Measurements from ENCODE around the gene SYT14. TPM values are rescaled to one million over a fixed set of nuclear protein-coding genes. Genes with fewer than 3 reads are reported as not detected.
"Not testable (repeated sequence)": the region's sequence is repeated elsewhere in the genome, so short reads cannot be mapped to it uniquely, and the experiment has no call there.

The SYT14 gene
- polyA plus RNA-seq, 4 donors: 0.24 to 0.49 (median 0.35) TPM

- DNase-seq (ENCODE audit: low read depth in 4 of 4, low spot score in 3 of 4): no peak
These were observed 6.9 kb upstream of the SYT14 start for GRCh38 chr1:209931141-209931540.

- no peak for DNase-seq (ENCODE audit: low read depth in 4 of 4, low spot score in 3 of 4)
These were observed 1.9 kb upstream of the SYT14 start for GRCh38 chr1:209936125-209936524.

- no peak for DNase-seq (ENCODE audit: low read depth in 4 of 4, low spot score in 3 of 4)
These were observed 7.4 kb downstream of the SYT14 start for GRCh38 chr1:209945377-209945776.

GRCh38 chr1:209948155-209948554, 10.1 kb downstream of the SYT14 start:
- no peak for DNase-seq (ENCODE audit: low read depth in 4 of 4, low spot score in 3 of 4)

GRCh38 chr1:209956116-209956515, 18.1 kb downstream of the SYT14 start:
- DNase-seq (ENCODE audit: low read depth in 4 of 4, low spot score in 3 of 4): no peak

GRCh38 chr1:209959623-209960022, 21.6 kb downstream of the SYT14 start:
- DNase-seq (ENCODE audit: low read depth in 4 of 4, low spot score in 3 of 4): no peak

GRCh38 chr1:209960926-209961325, 22.9 kb downstream of the SYT14 start:
- no peak for DNase-seq (ENCODE audit: low read depth in 4 of 4, low spot score in 3 of 4)

GRCh38 chr1:209962388-209962787, 24.4 kb downstream of the SYT14 start:
- no peak for DNase-seq (ENCODE audit: low read depth in 4 of 4, low spot score in 3 of 4)

- DNase-seq (ENCODE audit: low read depth in 4 of 4, low spot score in 3 of 4): no peak
These were observed 24.8 kb downstream of the SYT14 start for GRCh38 chr1:209962856-209963255.

GRCh38 chr1:209965996-209966395, 28.0 kb downstream of the SYT14 start:
- DNase-seq (ENCODE audit: low read depth in 4 of 4, low spot score in 3 of 4): no peak

GRCh38 chr1:209978721-209979120, 40.7 kb downstream of the SYT14 start:
- DNase-seq (ENCODE audit: low read depth in 4 of 4, low spot score in 3 of 4): not testable (repeated sequence)

GRCh38 chr1:209983953-209984352, 45.9 kb downstream of the SYT14 start:
- no peak for DNase-seq (ENCODE audit: low read depth in 4 of 4, low spot score in 3 of 4)

- DNase-seq (ENCODE audit: low read depth in 4 of 4, low spot score in 3 of 4): no peak
These were observed 47.0 kb downstream of the SYT14 start for GRCh38 chr1:209985002-209985401.

GRCh38 chr1:209988706-209989105, 50.7 kb downstream of the SYT14 start:
- no peak for DNase-seq (ENCODE audit: low read depth in 4 of 4, low spot score in 3 of 4)

GRCh38 chr1:209989525-209989924, 51.5 kb downstream of the SYT14 start:
- no peak for DNase-seq (ENCODE audit: low read depth in 4 of 4, low spot score in 3 of 4)

- no peak for DNase-seq (ENCODE audit: low read depth in 4 of 4, low spot score in 3 of 4)
These were observed 55.2 kb downstream of the SYT14 start for GRCh38 chr1:209993061-209993830.

GRCh38 chr1:209996348-209996747, 58.3 kb downstream of the SYT14 start:
- DNase-seq (ENCODE audit: low read depth in 4 of 4, low spot score in 3 of 4): no peak

- no peak for DNase-seq (ENCODE audit: low read depth in 4 of 4, low spot score in 3 of 4)
These were observed 61.0 kb downstream of the SYT14 start for GRCh38 chr1:209999005-209999404.

GRCh38 chr1:210001751-210002150, 63.7 kb downstream of the SYT14 start:
- no peak for DNase-seq (ENCODE audit: low read depth in 4 of 4, low spot score in 3 of 4)

- DNase-seq (ENCODE audit: low read depth in 4 of 4, low spot score in 3 of 4): no peak
These were observed 65.5 kb downstream of the SYT14 start for GRCh38 chr1:210003501-210003900.

- no peak for DNase-seq (ENCODE audit: low read depth in 4 of 4, low spot score in 3 of 4)
These were observed 72.1 kb downstream of the SYT14 start for GRCh38 chr1:210010161-210010560.

GRCh38 chr1:210021145-210021860, 83.3 kb downstream of the SYT14 start:
- DNase-seq (ENCODE audit: low read depth in 4 of 4, low spot score in 3 of 4): no peak

Measured in right renal pelvis (tissue), 4 donors.